LNCaP clone FGC (cell line): ENCODE results near the gene EXOC6.

Experiments
- DNase-seq: peaks from one replicate; pipeline ENCODE4 v3.0.0-alpha.2; 2011; ENCODE audit warnings: low read depth
- H3K4me3 ChIP-seq: 2 replicates; pipeline ENCODE4 v1.5.1; 2011; ENCODE audit warnings: mild to moderate bottlenecking, low read depth, low read length, control low read depth
- CTCF ChIP-seq: IDR thresholded peaks from 2 replicates; pipeline ENCODE4 v1.5.1; 2012; ENCODE audit warnings: mild to moderate bottlenecking; ENCODE audit not compliant: control insufficient read depth, insufficient read depth; ENCODE audit errors: extremely low read depth

The EXOC6 gene

GRCh38 chr10:92914478-92915325 lies 66.4 kb downstream of the EXOC6 start:
- no peak for DNase-seq
- no peak overlapping the region for H3K4me3 ChIP-seq
- peak; percentile 73 for TF ChIP-seq CTCF

DNA sequence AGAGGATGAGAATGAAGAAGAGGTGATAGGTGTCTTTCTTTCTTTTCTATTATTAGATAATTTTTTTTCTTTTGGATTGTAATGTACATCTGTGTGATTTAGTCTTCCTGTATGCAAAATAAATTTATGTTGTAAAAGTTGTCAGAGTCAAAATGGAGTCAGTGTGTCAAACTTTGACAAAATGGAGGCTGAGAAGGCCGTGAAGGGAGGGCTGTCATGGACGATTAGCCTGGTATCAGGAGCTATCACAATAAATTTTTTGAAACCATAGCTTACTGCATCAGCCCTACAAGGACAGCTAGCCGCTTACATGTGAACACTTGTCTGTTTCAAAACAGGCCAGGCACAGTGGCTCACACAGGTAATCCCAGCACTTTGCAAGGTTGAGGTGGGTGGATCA lies 67.6 kb downstream of the EXOC6 start:
- TF ChIP-seq CTCF: no peak
- no peak for DNase-seq
- no peak overlapping the region for H3K4me3 ChIP-seq

GRCh38 chr10:92916433-92916832 lies 68.1 kb downstream of the EXOC6 start:
- no peak for DNase-seq
- no peak for TF ChIP-seq CTCF
- no peak overlapping the region for H3K4me3 ChIP-seq

- no peak for DNase-seq
- TF ChIP-seq CTCF: no peak
- no peak overlapping the region for H3K4me3 ChIP-seq
These were observed 70.3 kb downstream of the EXOC6 start for GRCh38 chr10:92918603-92919002.

GRCh38 chr10:92920866-92921265 lies 72.5 kb downstream of the EXOC6 start:
- TF ChIP-seq CTCF: no peak
- no peak overlapping the region for H3K4me3 ChIP-seq
- no peak for DNase-seq

- DNase-seq: no peak
- TF ChIP-seq CTCF: no peak
- H3K4me3 ChIP-seq: no peak overlapping the region
These were observed 75.1 kb downstream of the EXOC6 start for GRCh38 chr10:92923416-92923815.

DNA sequence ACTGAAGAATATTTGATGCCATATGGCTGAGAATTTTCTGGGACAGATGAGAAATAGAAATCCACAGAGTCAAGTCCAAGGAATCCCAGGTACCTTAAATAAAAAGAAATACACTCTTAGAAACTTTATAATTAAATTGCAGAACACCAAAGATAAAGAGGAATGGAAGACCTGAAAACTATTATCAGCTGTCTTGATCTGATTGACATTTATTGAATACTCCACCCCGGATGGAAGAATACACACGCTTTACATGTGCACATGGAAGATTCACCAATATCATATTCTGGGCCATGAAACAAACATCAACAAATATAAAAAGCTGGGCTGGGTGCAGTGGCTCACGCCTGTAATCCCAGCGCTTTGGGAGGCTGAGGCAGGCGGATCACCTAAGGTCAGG lies 81.6 kb downstream of the EXOC6 start:
- no peak for TF ChIP-seq CTCF
- no peak for DNase-seq
- H3K4me3 ChIP-seq: no peak overlapping the region
